Femur (tissue), 1 donor: ENCODE measurements around the gene GPATCH3.
"Not testable (repeated sequence)": the region's sequence is repeated elsewhere in the genome, so short reads cannot be mapped to it uniquely, and the experiment has no call there.

Source experiments
- DNase-seq: peaks from one replicate; pipeline ENCODE4 v3.0.0-alpha.2; 2017

Gene GPATCH3

DNA sequence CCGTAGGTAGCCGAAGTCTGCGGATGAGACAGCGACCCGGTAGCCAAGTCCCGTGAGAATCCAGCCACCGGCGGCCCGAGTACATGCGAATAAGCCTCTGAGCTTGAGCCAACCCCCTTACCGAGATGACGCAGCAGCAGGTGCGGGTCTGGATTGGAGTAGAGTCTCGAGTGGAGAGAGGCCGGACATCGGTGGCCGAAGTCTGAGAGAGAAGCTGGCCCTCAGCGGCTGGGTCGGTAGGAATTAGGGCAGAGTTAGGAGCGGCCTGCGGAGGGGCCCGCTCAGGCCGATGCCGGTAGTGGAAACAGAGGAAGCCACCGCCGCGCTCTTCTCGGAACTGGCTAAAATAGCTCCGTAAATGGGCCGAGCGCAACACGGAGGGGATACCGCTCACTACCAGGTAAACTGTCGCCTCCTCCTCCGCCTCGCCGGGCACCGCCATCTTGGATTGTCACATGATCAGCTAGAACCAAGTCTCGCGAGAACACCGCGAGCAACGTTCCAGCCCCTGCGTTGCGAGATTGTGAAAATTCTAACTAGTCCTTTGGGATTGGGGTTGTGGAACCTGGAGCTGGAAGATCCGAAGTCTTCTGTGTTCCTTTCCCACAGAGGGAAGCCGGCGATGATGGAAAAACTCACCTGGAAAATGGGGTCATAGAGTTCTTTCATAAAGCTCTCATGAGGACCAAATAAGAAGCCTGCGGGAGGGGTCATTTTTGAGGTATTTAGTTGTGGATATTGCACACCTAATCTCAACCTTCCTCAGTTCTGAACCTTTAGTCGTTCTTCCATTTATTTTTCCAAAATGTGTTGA lies at the start of gene GPATCH3:
Gene GPATCH3, minus strand, starts transcription at position 467 of the 814 bp plus-strand sequence. Its CDS starts 25 bp downstream, at position 442.
- peak; percentile 93 for DNase-seq

GRCh38 chr1:26949926-26950319 lies 49.7 kb upstream of the GPATCH3 start:
- no peak for DNase-seq

GRCh38 chr1:26949266-26949925 lies 49.1 kb upstream of the GPATCH3 start:
- no peak for DNase-seq

GRCh38 chr1:26948725-26949057 lies 48.4 kb upstream of the GPATCH3 start:
- DNase-seq: not testable (repeated sequence)

DNA sequence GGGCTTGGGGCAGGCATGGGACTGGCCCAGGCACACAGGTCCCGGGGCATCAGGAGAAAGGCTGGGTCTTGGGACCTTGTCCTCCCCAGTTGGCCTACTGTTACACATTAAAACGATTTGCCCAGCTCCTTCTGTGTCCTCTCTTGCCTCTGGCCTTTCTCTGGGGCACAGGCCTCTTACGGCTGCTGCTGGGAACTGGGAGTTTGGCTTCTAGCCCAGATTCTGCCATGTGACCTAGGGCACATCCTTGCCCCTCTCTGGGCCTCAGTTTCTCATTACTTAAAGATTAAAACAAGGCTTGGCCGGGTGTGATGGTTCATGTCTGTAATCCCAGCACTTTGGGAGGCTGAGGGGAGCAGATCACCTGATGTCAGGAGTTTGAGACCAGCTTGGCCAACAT lies 46.0 kb upstream of the GPATCH3 start:
- DNase-seq: no peak

DNA sequence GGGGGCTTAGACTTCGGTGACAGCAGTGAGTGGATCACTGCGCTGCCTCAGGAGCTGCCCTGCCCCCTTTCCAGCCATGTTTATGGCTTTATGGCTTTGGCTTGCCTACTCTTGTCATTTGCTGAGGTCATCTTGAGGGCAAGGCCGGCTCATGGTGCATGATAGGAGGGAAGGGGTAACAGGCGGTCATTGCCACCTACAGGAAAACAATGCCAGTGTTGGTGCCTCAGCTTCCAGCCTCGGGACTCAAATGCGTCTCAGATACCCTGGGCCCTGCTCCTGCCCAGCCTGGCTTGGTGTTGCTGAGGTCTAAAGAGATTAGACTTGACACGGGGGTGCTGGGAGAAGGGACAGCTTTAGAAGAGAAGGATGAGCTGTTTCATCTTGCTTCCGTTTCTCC lies 45.5 kb upstream of the GPATCH3 start:
- DNase-seq: no peak

DNA sequence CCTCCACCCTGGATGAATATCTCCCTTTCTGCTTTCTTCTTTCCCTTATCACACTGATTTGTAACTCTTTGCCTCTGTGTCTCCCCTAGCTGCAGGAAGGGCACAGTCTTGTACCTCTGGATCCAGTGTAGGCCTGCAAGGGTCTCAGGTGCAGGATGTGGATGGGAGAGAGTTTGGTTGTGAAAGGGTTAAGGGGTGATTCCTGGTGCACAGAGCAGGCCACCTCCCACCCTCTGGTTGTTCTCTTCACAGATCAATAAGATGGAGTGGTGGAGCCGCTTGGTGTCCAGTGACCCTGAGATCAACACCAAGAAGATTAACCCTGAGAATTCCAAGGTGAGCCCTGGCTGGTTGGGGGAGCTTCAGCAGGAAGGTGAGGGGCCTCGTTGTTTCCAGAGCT lies 44.9 kb upstream of the GPATCH3 start:
- no peak for DNase-seq

- no peak for DNase-seq
These were observed 42.4 kb upstream of the GPATCH3 start for GRCh38 chr1:26942656-26943055.

DNA sequence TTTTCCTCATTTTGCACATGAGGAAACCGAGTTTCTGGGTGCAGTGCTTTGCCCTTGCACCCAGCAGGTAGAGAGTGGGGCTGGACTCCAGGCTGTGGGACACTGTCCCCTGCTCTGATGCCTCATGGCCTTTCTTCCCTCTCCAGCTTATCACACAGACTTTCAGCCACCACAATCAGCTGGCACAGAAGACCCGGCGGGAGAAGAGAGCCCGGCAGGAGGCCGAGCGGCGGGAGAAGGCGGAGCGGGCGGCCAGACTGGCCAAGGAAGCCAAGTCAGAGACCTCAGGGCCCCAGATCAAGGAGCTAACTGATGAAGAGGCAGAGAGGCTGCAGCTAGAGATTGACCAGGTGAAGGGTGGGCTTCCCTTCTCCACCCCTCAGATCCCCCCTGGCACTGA lies 41.0 kb upstream of the GPATCH3 start:
- DNase-seq: no peak

GRCh38 chr1:26938659-26939025 lies 38.4 kb upstream of the GPATCH3 start:
- DNase-seq: no peak

DNA sequence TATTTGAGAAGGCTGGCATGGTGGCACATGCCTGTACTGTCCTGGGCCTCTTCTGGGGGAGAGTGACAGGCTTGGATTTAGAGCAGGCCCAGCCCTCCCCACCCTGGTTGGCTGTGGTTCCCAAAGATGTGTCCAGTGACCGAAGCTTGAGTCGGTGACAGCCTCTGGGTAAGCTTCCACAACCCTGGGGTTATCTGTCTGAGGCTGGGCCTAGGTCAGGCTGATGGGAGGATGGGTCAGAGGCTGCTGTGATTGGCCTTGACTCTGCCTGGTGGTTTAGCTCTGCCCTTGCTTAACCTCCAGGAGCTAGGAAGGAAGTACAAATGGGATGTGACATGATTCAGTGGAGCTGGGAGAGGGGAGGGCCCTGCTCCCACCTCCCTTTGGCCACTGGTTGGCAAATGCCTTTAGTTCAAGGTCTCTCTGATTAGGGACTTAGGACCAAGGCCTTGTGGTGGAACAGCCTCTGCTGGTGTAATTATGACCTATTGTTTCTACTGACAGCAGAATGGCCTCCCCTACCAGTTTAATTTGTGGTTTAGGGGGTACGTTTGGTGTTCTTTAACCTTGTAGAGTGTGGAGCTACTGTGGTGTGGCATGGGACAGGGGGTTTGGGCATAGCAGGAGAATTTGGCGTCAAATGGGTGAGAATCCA lies 37.9 kb upstream of the GPATCH3 start:
- DNase-seq: no peak

- DNase-seq: no peak
These were observed 36.6 kb upstream of the GPATCH3 start for GRCh38 chr1:26936823-26937222.

GRCh38 chr1:26932531-26932930 lies 32.3 kb upstream of the GPATCH3 start:
- DNase-seq: no peak

DNA sequence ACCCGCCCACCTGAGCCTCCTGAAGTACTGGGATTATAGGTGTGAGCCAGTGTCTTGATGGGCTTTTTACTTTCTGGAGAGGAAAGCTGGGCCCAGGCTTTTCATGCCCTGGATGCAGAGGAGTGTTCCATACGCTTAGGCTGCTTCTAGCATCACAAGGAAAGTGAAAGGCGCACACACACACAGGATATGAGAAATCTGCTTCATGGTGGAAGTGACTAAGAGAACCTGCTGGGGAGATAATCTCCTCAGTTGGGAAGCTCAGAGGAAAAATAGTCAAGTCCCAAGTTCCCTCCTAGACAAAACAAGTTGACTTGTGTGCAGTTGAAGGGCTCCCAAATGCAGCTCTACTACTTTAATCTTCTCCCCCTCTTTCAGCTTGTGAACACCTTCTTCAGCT lies 23.4 kb upstream of the GPATCH3 start:
- DNase-seq: no peak

DNA sequence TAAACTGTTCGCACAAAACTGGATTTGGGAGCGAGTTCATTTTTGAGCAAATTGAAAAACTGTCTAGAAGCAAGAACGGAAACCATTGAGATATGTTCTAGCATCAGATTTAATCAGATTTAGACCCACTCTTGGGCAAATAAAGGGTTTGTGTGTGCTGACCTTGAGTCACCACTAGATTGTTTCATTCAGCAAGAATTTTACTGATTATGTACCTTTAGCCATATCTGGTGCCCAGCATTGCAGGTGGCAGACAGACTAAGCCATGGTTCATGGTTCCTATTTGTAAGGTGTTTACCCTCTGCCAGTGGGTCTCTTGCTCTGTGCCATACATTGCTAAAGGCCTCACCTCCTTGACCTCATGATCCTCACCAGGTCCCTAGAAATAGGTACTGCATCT lies 22.6 kb upstream of the GPATCH3 start:
- DNase-seq: no peak

- no peak for DNase-seq
These were observed 22.1 kb upstream of the GPATCH3 start for GRCh38 chr1:26922431-26922729.

- DNase-seq: peak; percentile 98
These were observed 21.5 kb upstream of the GPATCH3 start, which contains the start of gene NUDC for GRCh38 chr1:26921540-26922430. Gene NUDC, plus strand, starts transcription at chr1:26921743. Its CDS starts 106 bp downstream, at chr1:26921849.

- no peak for DNase-seq
These were observed 20.9 kb upstream of the GPATCH3 start for GRCh38 chr1:26921126-26921539.

DNA sequence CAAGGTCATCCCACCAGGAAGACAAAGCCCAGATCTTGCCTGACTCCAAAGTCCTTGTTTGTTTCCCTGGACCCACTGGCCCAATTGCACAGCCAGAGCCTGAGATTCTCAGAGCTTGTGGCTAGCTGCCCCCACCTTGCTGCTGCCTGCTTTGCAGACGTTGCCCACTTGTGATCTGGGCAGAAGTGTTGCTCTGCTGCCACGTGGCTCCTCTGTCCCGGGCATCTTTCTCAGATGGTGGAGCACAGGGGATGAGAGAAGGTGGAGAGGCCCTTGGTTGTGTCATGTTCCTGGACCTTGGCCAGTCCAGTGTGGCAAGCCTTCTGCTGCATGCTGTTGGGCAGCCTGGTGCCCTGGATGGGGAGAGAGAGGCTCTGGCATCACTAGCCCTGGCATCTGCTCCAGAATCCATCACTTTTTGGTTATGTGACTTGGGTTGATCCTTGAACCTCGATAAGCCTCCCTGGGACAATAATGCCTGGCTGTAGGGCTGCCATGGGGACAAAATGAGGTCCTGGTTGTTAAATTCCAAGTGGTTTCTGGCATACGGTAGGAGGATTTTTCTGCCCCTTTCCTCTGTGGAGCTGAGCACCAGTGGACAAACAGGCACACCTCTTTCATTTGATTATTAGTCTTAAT lies 15.1 kb upstream of the GPATCH3 start:
- no peak for DNase-seq

- DNase-seq: no peak
These were observed 13.7 kb upstream of the GPATCH3 start, which contains the start of gene NR0B2 for GRCh38 chr1:26913754-26914619. Gene NR0B2, minus strand, starts transcription at chr1:26913975. Its CDS starts 35 bp downstream, at chr1:26913940.

DNA sequence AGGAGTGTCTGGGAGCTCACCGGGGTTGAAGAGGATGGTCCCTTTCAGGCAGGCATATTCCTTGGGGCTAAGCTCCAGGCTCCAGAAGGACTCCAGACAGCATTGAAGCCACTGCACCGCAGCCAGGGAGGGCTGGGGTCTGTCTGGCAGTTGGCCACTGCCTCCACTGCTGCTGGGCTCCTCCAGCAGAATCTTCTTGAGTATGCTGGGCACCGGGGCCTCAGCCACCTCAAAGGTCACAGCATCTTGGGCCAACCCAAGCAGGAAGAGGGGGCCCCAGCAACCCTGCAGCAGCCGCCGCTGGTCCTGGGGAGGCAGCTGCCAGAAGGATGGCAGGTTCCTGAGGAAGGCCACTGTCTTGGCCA lies 13.1 kb upstream of the GPATCH3 start:
- no peak for DNase-seq

DNA sequence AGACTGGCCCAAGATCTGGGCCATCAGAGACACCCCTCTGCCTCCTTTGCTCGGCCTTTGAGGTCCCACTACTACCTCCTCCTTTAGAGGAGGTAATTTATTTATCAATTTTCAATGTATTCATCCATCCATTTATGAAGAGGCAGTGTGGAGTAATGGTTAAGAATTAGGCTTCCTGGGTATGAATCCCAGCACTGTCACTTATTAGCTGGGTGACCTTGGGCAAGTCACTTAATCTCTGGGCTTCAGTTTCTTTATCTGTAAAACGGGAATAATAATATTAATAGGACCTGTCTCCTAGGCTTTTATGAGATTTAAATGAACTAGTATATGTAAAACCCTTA lies 11.9 kb upstream of the GPATCH3 start:
- DNase-seq: no peak
